NCI-H2107 (cell line): ENCODE results near the gene AUH.

Experiments used
- DNase-seq: peaks from one replicate; lab custom pipeline; 2025; lab: John Stamatoyannopoulos, UW

AUH gene

DNA sequence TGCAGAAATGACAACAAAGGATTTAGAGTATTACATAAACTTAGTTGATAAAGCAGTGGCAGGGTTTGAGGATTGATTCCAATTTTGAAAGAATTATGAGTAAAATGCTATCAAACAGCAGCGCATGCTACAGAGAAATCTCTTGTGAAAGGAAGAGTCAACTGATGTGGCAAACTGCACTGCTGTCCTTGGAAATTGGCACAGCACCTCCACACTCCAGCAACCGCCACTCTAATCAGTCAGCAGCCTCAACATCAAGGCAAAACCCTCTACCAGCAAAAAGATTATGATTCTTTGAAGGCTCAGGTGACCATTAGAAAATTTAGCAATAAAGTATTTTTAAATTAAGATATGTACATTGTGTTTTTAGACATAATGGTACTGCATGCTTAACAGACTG, 66.4 kb downstream of the AUH start:
- DNase-seq: no peak

DNA sequence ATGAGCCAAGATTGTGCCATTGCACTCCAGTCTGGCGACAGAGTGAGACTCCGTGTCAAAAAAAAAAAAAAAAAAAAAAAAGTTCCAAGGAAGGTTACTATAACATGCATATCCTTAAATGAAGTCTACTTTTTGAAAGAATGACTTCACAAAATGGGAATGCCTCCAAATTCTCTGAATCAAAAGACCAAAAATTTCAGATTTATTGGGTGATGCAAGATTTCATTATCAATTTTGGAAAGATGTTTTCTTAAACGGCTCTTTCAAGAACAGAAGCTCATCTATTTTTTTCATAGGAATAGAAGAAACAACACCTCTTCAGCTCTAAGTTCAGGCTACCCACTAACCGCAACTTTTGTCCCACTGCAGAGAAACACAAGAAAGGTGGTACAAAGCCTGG, 69.9 kb downstream of the AUH start:
- DNase-seq: no peak

DNA sequence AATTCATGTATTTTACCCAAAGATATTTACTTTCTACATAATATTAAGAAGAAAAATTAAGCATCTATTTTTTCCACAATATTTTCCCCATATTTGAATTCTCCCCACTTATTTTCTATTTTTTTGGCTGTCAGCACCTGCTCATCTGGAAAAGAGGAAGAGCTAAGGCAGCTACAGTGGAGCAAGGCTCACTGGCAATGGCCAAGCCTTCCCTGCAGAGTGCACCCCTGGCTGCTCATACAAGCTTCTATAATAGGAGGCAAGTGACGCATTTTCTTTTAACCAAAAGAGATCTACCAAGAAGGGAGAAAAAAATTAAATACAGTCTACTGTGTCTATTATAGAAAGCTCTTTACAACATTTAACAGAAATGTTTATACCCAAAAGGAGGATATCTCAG, 72.5 kb downstream of the AUH start:
- no peak for DNase-seq

DNA sequence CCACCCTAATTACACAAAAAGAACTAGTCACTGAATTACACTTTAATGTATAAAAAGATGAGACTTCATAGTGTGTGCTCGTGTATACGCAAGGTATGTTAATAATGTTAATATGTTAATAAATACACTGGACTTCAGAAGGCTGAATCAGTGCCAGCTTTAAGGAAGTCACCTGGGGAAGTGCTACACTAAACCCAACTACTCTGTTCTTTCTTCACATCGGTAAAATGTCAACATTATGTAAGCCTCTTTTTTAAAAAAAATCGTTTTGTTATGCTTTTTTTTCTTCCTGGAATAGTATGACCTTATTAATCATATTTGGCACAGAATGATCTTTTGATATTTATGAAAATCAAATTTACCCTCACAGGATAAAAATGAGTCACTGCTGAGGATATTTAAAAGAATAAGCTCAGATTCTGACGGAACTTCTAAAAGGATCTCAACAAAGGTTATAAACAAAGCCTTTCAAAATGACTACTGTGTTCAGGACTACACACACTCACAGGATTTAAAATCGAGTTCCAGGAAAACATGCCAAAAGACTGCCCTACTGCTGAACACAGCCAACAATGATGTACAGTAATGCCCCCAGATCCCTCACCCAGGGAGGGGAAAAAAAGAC, 75.9 kb downstream of the AUH start:
- no peak for DNase-seq

DNA sequence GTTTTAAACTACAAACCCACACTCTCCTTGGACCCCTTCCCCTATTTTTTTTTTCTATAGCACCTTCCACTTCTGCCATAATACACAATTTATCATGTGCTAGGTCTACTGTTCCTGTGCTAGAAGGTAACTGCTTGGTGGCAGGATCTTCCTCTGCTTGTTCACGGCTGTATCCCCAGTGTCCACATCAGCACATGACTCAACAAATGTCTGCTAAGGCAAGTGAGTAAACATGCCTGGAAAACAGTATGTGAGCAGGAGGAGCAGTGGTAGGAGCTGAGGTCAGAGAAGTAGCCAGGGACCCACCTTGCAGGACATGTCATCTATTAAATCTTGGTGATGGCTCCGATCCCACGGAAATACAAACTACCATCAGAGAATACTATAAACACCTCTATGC, 79.4 kb downstream of the AUH start:
- DNase-seq: no peak

DNA sequence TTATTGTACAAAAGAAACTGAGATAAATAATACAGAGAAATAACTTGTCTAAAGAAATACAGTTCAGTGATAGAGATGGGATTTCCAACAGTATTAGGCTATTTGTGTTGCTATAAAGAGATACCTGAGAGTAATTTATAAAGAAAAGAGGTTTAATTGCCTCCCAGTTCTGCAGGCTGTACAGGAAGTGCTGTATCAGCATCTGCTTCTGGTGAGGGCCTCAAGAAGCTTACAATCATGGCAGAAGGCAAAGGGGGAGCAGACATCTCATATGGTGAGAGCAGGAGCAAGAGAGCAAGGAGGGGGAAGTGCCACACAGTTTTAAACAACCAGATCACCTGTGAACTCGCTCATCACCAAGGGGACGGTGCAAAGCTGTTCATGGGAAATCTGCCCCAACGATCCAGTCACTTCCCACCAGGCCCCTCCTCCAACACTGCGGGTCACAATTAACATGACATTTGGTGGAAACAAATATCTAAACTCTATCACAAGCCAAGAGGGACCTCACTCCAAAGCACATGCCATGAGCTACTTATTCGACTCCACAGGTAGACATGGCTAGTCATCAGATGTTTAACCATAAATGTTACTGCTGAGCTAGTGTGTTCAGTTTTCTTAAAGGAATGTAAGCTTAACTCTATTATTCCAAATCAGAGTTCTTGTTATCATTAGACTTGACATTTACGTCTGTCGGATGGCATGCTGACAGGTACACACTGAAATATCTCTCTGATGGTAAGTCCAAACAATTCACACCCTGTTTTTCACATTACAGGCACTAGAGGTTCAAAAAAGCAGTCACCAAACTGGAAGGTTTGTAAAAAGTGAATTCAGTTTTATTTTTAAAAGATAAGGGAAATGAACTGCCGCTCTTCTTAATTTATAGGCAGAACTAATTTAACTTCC, 82.2 kb downstream of the AUH start:
- DNase-seq: no peak

DNA sequence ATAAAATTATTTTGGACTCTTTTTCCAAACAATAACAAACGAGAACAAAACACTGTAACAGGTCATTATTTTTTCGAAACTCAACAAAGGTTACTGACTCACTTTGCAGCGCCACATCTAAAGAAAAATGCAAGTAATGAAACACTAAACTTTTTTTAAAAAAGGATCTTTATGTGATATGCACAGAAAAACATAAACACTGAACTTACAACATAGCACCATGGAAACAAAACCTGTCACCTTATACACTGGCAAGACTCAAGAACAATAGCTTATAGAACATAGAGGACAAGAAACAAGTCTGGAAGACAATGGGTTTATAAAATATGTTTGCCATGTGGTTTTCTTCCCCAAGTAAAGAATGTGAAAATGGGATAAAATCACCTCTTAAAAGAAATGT, 85.2 kb downstream of the AUH start:
- no peak for DNase-seq

DNA sequence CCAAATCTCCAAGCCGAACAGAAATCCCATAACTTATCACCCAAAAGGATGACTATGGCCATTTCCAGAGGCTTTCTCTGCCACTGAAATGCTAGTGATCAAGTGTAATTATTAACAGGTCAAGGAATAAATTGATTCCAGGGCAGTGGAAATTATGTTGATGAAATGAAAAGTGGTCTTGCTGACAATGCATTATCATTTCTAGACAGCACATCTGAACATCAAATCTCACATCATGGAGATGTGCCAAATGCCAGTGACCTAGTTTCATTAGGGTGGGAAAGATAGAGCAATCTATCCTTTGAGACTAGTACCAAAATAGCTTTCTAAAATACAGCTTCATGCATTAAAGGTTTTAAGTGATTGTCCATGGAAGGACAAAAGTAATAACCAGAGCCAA, 86.1 kb downstream of the AUH start:
- no peak for DNase-seq

DNA sequence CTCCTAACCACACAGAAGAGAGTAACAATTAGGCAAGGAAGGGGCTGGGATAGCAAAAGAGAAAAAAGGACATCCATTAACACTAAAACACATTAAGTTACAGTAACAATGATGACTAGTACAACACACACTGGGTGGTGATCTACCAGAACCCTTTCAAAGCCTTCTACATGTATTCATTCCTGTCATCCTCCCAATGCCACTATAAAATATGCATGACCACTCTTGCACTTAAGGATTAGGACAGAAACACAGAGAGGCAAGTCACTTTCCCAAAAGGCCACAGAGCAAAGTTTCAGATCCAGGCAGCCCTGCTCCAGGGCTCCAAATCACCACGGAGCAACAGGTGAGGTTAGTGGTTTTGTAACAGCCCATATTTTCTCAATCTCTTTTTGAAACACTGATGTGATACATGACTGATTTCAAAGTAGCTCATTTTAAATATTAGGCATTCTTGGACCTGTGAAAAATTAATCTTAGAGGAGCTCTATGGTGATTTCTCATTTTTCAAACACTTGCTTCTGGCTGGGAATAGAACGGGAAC, 86.7 kb downstream of the AUH start:
- DNase-seq: no peak

DNA sequence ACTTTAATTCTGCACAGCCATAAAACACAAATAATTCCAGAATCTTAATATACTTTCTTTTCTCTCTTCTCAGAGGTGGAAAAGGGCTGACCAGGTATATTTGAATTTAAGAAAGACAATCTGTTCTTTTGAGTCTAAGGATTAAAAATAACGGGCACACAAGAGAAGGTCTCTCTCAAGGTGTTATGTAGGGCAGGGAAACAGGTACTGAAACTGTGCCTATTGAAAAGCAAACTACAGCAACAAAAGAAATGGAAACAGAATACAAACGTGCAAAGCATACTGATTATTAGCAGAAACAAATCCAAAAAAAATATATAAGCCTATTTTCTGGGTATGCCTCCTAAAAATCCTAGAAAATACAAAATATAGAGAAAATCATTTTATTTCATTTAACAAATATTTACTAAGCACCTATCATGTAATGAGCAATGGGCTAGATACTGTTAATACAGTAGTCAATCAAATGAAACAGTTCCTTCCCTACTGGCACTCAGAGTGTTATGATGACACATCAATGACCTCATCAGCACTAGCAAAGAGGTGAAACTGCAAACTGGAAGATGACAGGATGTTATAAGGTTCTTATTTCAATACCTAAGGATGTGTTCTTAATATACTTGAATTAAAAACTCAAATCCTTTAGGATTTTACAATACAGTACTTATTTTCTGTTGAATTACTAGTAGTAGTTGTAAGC, 87.7 kb downstream of the AUH start:
- no peak for DNase-seq

DNA sequence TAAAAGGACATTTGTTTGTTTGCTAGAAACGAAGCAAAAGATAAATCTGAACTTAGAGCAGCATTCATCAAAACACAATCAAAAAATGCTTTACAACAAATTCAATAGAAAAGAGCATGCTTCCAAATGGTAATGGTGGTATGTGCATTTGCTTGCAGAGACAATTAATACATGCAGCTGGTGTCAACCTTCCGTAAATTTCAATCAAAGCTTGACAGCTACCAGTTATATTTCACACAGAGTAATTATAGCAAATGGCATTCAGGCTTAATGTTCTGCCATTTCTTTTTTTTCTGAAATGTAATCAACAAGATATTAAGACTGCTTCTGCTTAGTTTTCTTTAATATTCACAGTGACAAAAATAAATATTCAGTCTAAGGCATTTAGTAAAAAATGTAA, 90.6 kb downstream of the AUH start:
- DNase-seq: no peak

DNA sequence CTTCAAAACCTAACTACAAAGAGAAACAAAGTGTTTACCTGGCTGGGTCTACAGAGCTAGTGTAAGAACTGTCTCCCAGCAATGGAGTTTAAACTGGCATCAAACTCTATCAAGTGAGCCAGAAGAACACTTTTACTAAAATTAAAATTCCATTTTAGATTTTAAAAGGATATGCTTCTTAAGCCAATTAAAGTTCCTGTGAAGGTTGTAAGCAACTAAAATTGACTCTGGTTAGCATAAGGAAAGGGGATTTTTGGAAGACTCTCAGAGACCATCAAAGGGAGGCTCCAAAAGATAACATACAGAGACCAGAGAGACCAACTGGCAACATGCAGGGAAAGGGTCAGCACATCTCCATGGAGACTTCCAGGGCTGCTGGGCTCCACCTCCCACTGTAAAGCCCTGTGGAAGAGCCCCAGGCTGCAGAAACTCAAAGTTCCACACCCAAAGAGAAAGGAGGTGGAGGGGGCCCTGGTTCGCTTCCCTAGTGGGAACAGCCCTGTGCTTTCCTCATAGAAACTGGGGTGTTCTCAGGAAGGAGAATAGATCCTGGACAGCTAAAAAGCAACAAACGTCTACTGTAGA, 91.7 kb downstream of the AUH start:
- no peak for DNase-seq

DNA sequence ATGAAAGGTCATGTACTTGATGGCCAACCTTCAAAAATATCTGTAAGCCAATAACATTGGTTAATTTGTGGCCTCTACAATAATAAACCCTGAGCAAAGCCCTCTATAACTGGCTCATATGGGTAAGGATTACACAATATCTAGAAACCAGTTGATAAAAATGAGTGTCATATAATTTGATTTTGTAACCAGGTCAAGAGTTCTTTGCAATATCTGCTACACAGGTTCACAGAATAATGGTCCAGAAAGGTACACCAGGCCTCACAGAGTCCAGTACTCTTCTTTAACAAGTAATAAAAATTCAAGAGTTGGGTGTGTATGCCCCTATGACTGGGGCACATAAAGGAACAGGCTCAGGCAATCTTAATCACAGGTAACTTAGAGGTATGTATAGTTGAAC, 95.3 kb downstream of the AUH start:
- no peak for DNase-seq

DNA sequence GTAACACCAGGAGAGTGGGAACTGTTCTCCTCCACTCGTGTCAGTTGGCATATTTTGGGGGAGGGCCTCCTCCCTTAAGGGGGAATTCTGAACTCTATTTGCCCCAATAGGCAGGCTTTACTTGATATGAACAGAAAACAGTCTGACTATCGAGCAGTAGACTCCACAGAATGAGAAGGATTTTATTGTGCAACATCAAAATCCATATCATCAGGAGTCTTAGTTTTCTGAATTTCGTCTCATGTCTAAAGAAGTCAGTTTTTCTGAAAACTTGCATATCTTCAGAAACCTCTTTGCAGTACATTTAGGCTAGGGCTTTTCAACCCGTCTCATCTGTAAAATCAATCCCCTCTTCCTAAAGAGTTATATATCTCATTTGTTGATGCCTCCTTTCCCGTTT, 96.2 kb downstream of the AUH start:
- DNase-seq: no peak

DNA sequence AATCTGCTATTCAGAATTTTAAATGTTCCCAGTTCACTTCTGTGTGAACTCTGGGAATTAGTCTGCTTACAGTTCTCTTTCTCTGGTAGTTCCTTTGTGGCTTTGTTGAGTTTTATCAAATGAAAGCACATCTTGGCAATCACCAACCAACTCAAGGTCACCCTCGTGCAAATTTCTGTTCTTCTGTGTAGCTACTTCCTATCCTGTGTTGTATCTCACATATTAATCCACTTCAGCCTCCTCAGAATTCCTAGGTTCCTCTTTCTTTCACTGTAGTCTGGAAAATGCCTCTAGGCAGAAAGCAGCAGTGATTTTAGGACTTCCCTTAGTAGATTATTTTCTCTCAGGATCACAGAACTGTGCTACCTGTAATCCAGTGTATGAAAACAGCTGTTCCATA, 100.3 kb downstream of the AUH start:
- no peak for DNase-seq

DNA sequence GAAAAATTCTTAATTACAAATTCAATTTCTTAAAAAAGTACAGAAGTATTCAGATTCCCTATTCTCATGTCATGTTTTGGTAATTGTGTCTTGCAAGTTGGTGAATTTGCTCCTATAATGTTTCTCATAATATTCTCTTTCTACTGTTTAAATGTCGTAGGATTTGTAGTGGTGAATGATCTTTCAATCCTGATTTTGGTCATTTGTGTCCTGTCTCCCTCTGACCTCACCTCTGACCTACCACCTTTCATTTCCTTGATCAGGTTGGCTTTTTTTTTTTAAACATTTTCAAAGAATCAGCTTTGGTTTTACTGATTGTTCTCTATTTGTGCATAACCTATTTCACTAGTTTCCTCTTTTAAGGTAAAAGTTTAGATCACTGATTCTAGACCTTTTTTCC, 102.6 kb downstream of the AUH start:
- no peak for DNase-seq

DNA sequence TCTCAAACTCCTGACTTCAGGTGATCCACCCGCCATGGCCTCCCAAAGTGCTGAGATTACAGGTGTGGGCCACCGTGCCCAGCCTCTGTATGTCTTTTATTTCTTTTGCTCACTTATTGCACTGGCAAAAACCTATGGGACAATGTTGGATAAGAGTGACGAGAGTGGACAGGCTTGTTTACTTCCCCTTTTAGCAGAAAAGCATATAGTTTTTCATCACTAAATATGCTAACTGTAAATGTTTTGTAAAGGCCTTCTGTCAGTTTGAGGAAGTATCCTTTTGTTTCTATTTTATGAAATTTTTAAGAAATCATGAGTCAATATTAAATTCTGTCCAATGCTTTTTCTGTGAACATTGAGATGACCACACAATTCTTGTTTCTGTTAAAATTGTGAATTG, 103.3 kb downstream of the AUH start:
- no peak for DNase-seq

DNA sequence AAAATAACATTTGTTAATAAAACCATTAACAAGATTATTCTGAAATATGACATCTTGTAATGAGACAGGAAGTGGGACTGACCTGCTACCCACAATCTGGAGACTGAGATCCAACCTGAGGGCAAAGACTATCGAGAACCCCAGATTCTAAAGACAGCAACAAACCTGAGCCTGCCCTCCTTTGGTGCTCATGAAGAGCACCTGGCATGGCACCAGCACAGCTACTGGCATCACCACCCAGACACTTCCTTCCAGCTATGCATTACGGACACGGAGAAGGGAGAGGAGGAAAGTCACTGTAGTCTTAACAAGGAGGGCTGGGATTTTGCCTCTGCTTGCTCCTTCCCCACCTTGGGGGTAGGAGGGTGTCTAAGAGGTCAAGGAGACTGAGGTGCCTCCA, 105.5 kb downstream of the AUH start:
- no peak for DNase-seq

DNA sequence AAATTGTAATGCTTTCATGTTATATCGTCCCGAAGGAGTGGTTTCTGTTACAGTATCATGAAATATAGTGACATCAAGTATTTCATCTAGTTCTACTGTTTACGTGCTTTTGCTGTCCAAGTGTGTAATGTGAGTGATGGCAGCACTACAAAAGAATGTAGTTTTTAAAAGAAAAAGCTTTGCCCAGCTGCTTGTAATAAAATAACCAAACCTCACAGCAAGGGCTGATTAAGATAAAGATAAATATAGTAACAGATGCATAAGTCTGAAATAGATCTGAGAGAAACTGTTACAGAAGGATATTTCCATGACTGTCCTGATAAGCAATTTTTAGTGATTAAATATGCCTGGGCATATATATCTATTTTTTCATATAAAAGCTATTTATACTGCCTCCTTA, 106.4 kb downstream of the AUH start:
- DNase-seq: no peak

DNA sequence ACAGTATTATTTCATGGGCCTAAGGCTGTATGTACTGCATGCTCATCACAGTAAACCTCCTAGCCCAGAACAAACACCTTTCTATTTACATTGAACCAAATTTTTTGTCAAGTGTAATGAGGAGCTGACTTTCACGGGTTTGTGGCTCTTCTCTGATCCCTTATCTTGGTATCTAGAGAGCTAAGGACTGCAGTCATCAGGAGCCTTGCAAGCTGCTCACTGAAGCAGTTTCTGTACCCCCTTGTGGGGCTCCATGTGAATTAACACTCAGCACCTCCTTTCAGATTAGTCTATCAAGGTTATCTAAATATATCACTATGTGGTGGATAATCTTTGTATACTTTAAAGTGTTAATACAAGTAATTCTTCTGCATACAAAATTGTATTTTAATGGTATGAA, 108.2 kb downstream of the AUH start:
- no peak for DNase-seq

DNA sequence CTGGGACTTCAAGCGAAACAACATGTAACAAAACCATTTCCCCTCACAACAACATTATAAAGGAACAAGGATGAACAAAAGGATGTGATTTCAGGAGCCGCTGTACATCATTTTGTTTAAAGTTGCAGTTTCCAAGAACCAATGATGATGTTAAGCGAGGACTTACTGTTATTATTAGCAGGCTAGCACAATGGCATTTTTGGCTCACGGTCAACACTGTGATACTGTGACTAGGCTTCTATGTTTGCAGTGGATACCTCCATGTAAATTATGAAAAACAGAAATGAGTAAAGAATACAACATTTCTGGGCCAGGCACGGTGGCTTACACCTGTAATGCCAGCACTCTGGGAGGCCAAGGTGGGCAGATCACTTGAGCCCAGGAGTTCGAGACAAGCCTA, 113.0 kb downstream of the AUH start:
- no peak for DNase-seq

DNA sequence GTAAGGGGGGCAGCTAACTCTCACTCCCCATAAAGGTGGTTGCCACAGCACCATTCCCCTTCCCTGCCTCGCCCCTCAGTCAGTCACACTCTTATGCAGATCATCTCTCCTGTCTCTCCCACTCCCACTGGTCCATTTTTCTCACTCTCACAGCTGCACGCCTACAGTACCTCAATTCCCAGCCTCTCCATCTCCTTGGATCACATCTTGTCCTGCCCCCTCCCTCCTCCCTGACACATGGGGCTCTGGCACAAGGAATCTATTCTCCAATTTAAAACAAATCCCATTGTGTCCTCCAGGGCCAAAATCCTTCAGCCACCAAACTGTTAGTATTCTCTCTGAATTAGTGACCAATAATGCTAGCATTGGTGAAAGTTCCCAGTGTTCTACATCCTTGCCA, 114.4 kb downstream of the AUH start:
- no peak for DNase-seq

DNA sequence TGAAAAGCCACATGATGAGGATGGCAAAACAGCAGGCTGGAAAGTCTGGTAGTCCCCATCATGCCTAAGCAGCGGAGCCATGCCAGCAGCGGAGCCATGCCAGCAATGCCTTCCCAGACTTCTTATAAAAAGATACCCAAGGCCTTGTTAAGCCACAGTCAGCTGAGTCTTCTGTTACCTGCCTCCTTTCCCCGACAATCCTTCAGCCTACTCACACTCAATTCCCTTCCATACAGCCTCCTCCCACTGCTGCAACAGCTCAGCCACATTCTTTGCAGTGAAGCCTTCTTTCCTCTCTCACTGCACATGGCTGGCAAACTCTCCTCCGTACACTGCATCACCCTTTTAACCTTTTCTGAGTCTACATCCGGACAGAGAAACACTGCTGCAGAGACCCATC, 114.9 kb downstream of the AUH start:
- no peak for DNase-seq
